D721Med (cell line): ENCODE measurements around the gene WASF1.

Source experiments
- DNase-seq: peaks from one replicate; pipeline ENCODE4 v3.0.0; 2011; ENCODE audit warnings: low spot score; ENCODE audit not compliant: insufficient read length
- FAIRE-seq: peaks from 2 replicates; lab custom pipeline; 2011; peaks lifted over from hg19 to GRCh38; lab: Jason Lieb, UNC
- CTCF ChIP-seq: IDR thresholded peaks from 2 replicates; pipeline ENCODE4 v1.5.1; 2012; ENCODE audit warnings: mild to moderate bottlenecking, control low read depth; ENCODE audit not compliant: insufficient read depth; ENCODE audit errors: missing control alignments

The WASF1 gene

GRCh38 chr6:110188791-110189190, 9.3 kb upstream of the WASF1 start:
- TF ChIP-seq CTCF, result no peak

GRCh38 chr6:110185879-110186278, 6.4 kb upstream of the WASF1 start:
- FAIRE-seq (peak; percentile 46), DNase-seq (no peak)
- TF ChIP-seq CTCF, result no peak

More at GRCh38 chr6:110188791-110189190, 9.3 kb upstream of the WASF1 start:
- no peak for FAIRE-seq
- no peak for DNase-seq

GRCh38 chr6:110183292-110183885, 3.9 kb upstream of the WASF1 start:
- FAIRE-seq, result no peak
- no peak for DNase-seq
- TF ChIP-seq CTCF, result no peak

GRCh38 chr6:110181131-110182030, 1.9 kb upstream of the WASF1 start:
- no peak for DNase-seq
- no peak for FAIRE-seq
- TF ChIP-seq CTCF, result no peak

GRCh38 chr6:110180228-110181008, 948 bp upstream of the WASF1 start, which contains the start of gene CDC40:
TSS of gene CDC40 (plus strand) at chr6:110180427. CDS start at chr6:110180445, 18 bp downstream.
- TF ChIP-seq CTCF, result no peak
- no peak for FAIRE-seq
- DNase-seq, result no peak

- peak; percentile 21 for FAIRE-seq
- TF ChIP-seq CTCF, result peak; percentile 77
- no peak for DNase-seq
Measured at GRCh38 chr6:110178626-110179405, 654 bp downstream of the WASF1 start.
